Fibroblast of skin of right quadriceps (primary cell): ENCODE measurements around the gene MAN1A2.

ENCODE experiments used
- DNase-seq: peaks from one replicate; pipeline ENCODE4 v3.0.0-alpha.2; 2013

The MAN1A2 gene

DNA sequence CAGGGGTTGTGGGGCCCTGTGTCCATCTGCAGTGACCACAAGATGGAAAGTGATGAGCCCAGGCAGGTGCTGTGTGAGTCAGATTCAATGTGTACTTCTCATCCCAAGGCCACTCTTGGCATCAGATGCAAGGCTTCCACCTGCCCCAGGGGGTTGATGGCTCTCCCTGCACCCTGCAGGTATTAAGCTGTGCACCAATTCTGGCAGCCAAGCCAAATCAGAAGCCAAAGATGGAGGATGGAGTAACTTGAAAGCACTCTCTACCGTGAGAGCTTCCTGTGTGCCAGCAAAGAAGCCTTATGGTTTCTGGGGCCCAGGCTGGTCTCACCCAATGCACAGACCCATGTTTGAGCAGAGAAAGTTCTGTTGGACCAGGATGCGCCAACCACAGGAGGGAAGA, 194.3 kb downstream of the MAN1A2 start:
- no peak for DNase-seq

DNA sequence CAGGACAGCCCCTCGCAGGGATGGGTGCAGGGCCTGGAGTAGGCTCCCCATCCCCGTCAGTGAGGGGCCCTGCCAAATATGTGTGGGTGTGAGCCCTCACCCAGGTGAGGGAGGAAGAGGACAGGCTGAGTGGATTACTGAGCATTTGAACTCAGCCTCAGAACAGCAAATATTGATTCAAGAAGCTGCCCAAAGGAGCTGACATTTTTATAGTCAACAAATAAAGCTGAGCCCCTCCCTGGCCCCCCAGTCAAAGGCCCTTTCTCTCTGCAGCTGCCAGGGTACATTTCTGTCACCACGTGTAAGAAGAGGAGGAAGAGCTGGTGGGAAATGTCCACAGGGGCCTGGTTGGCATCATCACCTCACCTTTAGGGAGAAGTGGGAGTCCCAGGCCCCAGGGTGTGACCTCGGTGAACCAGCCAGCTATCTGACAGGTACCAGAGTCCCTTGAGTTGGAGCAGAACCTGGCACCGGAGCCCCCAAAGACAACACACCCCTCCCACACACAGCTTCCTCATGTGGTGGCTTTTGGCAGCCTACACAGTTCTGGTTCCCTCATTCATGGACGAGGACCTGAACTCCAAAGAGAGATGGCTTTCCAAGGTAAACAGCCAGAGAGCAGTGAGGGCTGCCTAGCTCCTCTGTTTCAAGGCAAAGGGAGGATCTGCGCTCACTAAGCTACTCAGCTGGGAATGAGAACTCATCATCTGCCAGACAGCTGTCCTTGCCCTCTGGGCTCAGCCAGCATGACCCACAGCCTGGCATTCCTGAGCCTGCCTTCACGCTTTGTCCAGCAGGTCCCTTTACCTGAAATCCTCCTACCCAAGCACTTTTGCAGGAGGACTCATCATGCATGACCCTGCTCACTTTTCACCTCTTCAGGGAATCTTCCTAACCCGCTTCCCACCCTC, 195.6 kb downstream of the MAN1A2 start:
- no peak for DNase-seq

DNA sequence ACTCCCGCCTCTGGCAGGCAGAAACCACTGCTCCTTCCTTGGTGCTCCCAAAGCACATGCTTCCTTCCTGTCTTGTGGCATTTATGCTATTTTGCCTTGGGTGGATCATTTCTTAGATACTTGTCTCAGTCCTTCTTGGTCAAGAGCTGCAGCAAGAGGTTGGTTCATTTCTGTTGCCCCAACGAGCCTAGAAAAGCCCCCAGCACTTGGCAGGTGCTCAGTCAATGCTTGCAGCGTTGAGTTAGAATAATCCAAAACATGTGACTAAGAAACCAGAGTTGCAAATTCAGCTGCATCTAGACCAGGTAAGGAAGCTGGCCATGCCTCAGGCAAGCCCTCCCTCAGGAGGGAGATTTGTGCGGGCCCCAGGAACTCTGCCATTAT, 196.2 kb downstream of the MAN1A2 start:
- DNase-seq, result no peak

DNA sequence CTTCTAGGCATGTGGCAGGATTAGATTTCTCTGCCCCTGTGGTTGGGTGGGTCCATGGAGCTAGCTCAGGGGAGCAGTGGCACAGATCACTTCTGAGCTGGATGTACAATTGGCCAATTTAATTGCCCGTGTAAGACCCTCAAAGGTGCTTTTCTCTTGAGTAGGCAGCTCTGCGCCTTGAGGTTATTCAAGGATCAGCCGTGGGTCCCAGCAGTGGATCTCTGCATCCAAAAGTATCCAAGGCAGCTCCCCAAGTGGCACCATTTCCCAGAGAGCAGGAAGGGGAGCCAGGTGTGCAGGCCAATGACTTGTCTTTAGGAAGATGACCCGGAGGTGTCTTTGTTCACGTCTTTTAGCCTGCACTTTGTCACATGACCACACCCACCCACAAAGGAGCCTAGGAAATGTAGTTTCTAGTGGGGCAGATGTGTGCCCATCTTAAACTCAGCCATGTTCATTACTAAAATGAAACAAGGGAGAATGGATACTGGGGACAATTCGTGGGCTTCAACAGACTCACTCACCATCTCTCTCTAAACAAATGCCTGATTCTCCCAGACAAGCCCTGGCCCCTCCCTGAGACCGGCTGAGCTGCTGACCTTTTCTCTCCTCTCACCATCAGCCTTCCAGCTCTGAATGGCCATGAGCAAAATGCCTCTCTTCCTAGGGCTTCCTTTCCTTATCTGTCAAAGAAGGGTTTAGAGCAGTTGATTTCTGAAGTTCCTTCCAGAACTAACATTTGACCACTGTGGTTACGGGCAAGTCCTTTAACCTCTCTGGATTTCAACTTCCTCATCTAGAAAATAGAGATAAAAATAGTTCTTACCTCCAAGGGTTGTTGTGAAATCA, 197.2 kb downstream of the MAN1A2 start:
- DNase-seq, result no peak

DNA sequence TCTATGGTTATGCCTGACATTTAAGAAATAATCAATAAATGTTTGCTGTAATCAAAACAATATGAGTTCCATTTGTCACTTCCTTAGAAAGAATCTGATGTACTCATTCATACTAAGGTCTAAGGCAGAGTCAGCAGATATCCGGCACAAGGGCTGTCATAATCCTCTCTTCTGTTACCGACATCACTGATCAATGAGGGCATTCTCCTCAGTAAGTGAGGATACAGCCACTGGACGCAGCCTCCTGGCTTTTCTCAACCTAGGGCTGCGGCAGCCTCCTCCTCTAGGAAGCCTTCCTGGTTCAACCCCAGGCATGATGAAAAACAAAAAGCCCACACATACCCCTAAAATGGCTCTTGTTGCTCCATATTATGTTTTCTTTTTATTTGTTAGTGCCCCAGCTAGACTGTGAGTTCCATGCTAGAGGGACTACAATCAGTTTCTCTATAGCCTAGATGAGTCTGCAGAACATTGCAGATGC, 197.9 kb downstream of the MAN1A2 start:
- no peak for DNase-seq

DNA sequence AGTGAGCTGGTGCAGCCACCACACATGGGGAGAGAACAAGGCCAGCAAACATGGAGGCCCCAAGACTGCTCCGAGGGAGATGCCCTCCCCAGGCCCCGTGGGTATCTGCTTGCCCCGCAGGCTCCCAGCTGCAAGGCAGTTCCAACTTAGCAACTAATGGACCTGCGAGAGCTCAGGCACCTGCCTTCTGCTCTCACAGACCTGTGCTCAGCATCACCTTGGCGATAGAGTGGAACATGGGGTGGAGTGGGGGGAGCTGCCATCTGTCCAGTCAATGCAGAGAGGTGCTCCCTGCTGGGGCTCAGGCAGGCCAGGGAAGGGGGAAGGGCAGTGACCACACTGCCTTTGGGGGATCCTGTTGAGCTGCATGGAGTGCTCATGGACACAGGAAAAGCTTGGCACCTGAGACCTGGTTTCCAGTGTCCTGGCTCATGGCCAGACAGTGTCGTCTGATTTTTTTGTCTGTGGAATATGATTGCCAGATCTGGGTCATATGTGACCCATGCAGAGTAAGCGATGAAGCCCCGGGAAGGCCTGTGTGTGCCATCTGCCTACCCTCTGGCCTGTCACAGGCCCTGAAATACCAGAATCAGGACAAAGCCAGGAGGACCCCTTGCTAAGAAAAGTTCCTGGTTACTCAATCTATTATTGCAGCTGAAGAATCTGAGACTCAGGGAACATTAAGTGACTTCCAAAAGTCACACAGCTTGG, 198.7 kb downstream of the MAN1A2 start:
- no peak for DNase-seq

DNA sequence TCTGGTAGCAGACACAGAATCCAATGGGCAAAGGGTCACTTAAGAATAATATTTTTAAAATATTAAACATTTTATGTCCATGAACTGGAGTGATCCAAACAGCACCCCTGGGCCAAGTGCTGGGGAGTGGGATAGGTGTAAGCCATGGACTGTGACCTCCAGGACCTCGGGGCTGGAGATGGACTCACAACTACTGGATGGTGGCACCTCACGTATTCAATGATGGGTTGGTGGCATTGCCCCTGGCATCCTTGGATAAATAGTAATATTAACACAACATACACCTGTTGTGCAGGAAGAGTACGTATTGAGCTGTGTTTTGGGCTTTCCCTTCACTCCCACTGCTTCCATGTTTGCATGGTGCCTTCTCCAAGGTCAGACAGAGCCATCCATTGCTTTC, 199.3 kb downstream of the MAN1A2 start:
- DNase-seq, result no peak

DNA sequence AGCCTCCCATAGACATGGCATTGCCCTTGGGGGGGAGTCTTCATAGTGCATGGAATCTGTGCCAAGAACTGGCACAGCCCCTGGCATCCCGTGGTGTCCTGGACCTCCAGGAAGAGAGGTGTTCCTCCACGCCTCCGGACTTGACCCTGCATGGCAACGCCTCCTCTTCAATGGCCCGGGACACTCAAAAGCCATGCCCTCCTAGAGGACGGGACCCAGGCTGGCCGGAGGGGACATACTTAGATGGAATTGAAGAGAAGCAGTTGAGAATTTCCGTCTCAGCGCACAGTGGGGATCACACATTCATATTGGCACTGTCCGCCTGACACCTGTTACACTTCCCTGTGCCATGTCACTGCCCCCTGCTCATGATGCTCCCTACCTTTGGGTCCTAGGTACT, 200.2 kb downstream of the MAN1A2 start:
- no peak for DNase-seq

DNA sequence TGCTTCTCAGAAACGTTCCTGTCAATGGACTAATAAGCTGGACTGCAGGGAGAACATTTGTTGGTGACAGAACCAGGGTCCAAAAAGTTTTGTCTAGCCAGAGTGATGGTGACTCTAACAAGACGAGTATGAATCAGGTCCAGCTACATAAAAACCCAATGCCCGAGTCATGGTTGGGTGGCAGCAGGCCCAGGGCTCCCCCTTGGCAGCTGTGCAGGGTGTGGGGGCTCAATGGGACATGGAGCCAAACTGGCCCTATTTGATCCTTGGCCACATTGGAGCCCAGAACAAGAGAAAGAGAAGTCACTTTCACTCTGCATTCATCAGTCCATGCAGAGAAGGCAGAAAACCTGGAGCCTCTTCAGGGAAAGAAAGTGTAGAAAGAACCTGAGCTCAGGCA, 200.7 kb downstream of the MAN1A2 start:
- DNase-seq, result no peak

DNA sequence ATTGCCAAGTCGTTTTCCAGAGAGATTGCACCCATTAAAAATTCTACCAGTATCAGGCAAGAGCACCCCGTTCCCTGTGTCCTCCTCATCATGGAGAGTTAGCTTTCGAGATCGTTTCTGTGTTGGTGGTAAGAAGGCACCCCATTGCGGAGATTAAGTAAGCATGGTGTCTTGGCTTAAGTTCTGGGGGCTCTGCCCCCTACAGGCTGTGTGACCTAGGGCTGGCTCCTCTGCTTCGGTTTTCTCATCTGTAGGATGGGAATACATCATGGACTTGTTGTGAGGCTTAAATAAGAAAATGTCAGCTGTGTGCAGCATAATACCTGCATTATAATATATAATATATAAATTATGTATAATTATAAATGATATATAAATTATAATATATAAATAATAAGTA, 201.8 kb downstream of the MAN1A2 start:
- no peak for DNase-seq

DNA sequence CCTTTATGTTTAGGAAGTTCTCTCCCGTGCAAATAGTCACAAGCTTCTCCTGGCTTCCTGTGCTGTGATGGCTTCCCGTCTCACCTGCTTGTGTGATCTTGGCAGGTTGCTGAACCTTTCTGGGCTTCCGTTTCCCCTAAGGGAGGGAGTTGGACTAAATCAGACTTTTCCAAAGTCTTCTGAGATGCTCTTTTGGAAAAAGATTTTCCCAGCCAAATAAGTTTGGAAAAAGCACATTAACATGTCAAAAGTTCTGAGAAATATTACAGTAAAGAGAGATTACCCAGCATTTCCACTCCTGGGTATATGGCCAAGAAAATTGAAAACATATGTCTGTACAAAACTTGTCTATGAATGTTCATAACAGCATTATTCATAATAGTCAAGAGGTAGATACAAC, 202.6 kb downstream of the MAN1A2 start:
- DNase-seq, result no peak

DNA sequence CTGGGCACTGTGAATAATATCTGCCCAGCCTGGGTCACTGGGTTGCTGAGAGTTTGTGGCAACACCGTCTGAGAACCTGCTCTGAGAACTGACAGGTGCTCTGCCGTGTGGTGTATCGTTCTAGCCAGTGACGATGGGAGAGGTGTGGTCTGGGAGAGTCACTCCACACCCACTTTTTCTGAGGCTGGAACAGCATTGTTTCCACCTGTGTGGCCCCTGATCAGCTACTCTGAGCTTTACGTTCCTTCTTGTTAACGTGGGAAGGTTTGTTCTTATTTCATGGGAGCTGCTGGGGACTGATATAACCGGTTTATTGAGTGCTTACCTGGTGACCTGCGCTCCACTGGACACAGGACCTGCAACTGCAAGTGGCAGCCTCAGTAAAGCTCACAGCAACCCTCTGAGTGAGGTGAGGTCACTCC, 203.8 kb downstream of the MAN1A2 start:
- no peak for DNase-seq

DNA sequence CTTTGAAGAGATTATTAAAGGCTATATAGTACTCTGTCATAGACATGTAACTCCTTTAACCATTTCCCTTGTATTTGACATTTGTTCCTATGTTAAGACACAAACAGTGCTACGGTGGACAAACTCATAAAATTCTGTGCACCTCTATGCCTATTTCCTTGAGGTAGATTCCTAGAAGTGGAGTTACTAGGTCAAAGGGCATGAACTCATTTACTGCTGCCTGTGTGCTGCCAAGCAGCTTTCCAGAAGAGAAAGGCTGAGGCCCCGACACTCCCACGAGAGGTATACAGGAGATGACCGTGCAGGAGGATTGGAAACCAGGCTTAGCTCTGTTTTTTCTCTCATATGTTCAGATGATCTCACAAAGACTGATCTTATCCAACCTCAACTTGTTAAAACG, 204.2 kb downstream of the MAN1A2 start:
- DNase-seq, result no peak

DNA sequence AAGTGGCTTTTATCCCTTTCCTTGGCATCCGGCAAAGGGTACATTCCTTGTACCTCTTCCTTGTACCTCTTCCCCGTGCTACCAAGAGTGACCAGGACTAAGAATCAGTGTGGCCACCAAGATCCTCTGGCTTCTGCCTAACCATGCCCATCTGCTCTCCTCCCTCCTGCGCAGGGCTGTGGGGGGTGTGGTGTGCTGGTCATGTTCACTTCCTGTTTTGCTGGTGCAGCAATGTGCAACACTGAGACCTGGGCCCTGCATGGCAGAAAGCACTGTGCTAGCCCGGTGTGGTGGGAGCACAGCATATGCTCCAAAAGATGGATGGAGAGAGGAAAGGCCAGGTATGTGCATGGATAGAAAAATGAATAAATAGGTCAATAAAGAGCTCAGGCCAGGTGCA, 205.3 kb downstream of the MAN1A2 start:
- no peak for DNase-seq

DNA sequence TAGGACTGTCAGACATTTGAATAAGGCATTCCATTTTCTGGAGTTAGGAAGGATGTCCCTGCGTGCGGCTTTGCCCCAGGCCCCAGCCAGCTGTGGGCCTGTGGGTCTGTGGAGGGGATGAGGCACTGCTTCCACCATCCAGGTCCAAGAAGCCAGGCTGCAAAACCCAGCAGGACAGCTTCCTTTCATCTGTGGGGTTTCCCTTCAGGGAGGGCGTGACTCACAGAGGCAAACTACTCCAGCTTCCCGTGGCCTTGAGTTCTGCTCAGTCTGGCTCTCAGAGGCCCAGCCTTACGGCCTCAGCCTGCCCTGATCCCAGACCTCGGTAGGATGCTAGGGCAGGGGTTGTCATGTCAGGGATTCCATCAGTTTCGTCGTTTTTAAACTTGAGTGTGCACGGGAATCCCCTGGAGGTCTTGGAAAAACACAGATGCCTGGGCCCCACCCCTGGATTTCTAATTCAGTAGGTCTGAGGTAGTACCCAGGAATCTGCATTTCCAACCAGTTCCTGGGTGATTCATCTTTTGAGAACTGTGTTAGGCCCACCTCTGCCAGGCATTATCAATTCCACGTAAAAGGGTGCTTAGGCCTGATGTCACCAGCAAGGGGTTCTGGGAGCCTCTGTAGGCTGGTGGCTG, 206.3 kb downstream of the MAN1A2 start:
- no peak for DNase-seq

DNA sequence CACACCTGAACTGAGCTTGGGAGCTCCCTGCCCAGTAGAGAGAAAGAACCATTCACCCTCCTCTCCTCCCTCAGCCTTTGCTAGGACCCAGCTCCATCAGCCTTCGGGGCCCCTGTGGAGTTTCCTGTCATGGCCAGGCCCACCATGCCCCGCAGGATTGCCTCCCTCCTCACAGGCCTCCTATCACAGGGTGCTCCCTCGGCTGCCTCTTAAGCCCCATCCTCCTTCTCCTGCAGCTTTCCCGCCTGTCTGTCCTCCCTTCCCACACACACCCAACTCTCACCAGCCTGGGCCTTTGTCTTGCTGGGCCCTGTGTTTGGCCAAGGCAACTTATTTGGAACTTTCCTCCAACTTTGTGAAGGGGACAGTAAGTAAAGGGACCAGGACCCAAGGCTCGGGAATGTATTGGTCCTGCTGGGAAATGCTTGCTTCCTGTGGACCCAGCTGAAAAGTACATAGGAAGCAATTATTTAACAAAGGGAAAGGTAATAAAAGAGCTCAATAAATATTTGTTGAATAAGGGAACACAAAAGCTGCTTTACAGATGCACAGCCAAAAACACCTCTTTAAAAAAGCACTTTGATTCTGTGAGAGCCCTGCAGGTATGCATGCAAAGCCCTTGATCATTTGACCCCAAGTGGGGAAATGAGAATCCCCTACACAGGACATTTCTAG, 207.0 kb downstream of the MAN1A2 start:
- no peak for DNase-seq

DNA sequence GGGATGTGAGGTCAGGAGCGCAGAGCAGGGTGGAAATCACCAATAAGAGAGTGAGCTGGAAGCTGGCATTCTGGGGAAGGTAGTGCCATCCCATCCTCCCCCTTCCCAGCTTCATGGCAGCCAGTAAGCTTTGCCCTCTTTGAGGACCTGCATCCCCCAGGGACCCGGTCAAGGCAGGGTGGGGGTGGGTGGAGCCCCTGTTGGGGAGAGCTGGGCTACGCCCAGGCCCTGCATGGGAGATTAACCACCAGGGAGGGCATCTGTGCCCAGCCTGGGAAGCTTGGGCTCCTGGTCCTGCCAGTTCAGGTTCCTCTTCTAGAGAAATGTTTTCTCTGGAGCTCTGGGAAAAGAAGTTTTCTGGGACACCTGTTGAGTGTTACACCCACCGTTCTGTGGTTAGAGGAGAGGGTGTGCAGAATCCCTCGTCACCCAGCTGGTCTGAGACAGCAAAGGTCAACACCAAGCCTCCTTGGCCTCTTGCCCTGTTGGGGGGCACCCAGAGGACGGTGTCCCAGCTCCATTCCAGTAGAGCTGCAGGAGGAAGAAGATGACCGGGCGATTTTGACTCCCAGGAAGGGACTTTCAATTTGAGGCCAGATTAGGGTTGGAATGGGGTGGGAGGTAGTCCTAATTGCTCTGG, 208.5 kb downstream of the MAN1A2 start:
- DNase-seq, result no peak

DNA sequence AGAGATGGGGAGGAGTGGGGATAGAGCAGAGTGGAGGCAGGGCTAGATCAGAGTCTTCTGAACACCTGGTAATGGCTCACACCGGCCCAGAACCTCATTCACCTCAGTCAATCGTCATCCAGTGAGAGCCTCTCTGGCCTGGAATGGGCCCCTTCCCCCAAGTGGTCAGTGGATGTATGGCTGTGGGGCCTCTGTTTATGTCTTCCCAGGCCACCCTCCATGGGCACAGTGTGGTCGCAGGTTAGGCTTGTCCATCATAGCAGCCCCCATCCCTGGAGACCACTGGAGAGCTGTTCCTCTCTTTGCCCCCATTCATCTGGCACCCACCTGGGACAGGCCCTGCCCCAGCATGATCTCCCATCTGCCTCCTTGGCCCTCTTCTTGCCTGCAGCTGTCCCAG, 209.0 kb downstream of the MAN1A2 start:
- no peak for DNase-seq

DNA sequence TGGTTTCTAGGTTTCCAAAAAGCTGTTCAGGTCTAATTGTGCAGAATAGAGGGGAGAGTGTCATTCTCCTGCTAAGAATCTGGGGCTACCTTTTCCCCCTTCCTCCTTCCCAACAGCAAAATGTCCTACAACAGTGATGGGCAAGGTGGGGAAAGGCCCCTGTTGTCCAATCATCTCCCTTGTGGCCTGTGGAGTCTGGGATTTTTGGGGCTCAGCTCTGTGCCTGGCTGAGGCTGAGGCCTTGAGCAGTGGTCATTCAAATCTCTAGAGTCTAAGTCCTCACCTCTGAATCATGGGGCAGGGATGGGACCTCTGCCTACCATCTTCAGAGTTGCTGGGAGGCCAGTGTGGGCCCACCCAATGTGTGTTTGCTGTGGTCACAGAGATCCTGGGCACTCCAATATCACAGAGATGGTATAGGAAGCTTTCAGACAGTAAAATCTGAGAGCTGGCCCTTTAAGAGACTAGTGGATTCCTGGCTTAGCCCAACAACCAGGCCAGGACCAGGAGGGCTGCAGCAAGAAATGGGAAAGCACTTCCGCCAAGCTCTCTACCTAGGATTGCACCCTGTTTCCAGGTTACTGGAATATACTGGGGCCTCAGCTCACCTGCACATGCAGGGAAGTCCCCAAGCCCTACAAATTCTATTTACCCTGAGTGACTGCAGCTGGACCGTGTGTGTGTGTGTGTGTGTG, 210.1 kb downstream of the MAN1A2 start:
- no peak for DNase-seq

DNA sequence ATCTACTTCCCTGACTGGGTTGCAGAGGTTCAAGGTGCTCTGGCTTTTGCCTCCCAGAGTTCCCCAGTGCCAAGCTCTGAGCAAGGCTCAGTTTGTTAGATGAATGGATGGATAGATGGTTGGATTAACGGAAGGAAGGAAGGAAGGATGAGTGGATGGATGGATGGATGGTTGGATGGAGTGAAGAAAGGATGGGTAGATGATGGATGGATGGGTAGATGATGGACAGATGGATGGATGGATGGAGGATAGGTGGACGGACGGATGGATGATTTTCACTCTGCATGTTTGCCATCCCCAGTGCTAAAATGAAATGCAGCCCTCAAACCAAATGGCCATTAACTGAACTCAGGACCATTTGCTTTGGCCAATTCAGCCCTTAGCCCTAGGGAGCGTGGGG, 211.2 kb downstream of the MAN1A2 start:
- DNase-seq, result no peak
